Omental fat pad (tissue), 4 donors: ENCODE data around the gene SLCO6A1. TPM values are rescaled to one million over a fixed set of nuclear protein-coding genes. Genes with fewer than 3 reads are reported as not detected.
"Not testable (repeated sequence)": the region's sequence is repeated elsewhere in the genome, so short reads cannot be mapped to it uniquely, and the experiment has no call there.

Experiments used
- ATAC-seq: fragments of 150-250 bp; one replicate; pipeline ENCODE4 v1.9.1; 2016; ENCODE audit warnings: mild to moderate bottlenecking, moderate library complexity; ENCODE audit not compliant: low FRiP score
- DNase-seq: peaks from one replicate; pipeline ENCODE4 v3.0.0-alpha.2; 2019; ENCODE audit warnings: low spot score
- CTCF ChIP-seq, 3 donors: fragments of 450-650 bp; IDR thresholded peaks; one replicate each; pipeline ENCODE4 v1.5.1; 2016 to 2017; ENCODE audit warnings: antibody characterized with exemption in 3 of 3, mild to moderate bottlenecking in 3 of 3, moderate library complexity in 2 of 3
- total RNA-seq, 4 donors: library from RNA; depleted of rRNA; stranded (reverse); fragments of >200 nt; gene quantifications; one replicate each; pipeline ENCODE4 v1.1.0, GENCODE V29; 2016

Gene SLCO6A1
- total RNA-seq, 4 donors from 2014 or later, result not detected

GRCh38 chr5:102527547-102527946, 28.7 kb upstream of the SLCO6A1 start:
- no peak for TF ChIP-seq CTCF (IDR thresholded peaks at IDR 0.05)
- ATAC-seq, result no peak
- DNase-seq, result no peak

GRCh38 chr5:102523541-102524175, 24.9 kb upstream of the SLCO6A1 start:
- no peak for TF ChIP-seq CTCF (IDR thresholded peaks at IDR 0.05)
- no peak for ATAC-seq

GRCh38 chr5:102511666-102512065, 12.9 kb upstream of the SLCO6A1 start:
- ATAC-seq (no peak), DNase-seq (no peak)
- TF ChIP-seq CTCF (IDR thresholded peaks at IDR 0.05), result no peak

More at GRCh38 chr5:102523541-102524175, 24.9 kb upstream of the SLCO6A1 start:
- DNase-seq, result no peak

- DNase-seq, ATAC-seq: not testable (repeated sequence)
Measured at GRCh38 chr5:102491261-102491914, 7.4 kb downstream of the SLCO6A1 start.

GRCh38 chr5:102483736-102484135, 15.1 kb downstream of the SLCO6A1 start:
- DNase-seq (no peak), ATAC-seq (no peak)
- TF ChIP-seq CTCF (IDR thresholded peaks at IDR 0.05), result no peak

- DNase-seq (no peak), ATAC-seq (no peak)
- TF ChIP-seq CTCF (IDR thresholded peaks at IDR 0.05), result no peak
Measured at GRCh38 chr5:102481054-102481715, 17.6 kb downstream of the SLCO6A1 start.

GRCh38 chr5:102453716-102454115, 45.1 kb downstream of the SLCO6A1 start:
- ATAC-seq (no peak), DNase-seq (no peak)
- no peak for TF ChIP-seq CTCF (IDR thresholded peaks at IDR 0.05)
